Endothelial cell (in vitro differentiated cells): Measurements from ENCODE around the gene MAML1. TPM values are rescaled to one million over a fixed set of nuclear protein-coding genes. Genes with fewer than 3 reads are reported as not detected.

Experiments
- DNase-seq: peaks from one replicate; pipeline ENCODE4 v3.0.0; 2021; ENCODE audit warnings: low spot score
- H3K27ac Mint-ChIP-seq: one replicate; pipeline ENCODE4 v1.8.0; 2021; ENCODE audit warnings: mixed read lengths, inconsistent platforms; ENCODE audit not compliant: unreplicated experiment
- H3K27me3 Mint-ChIP-seq: one replicate; pipeline ENCODE4 v1.8.0; 2021; ENCODE audit warnings: mild to moderate bottlenecking, moderate library complexity, mixed read lengths, inconsistent platforms; ENCODE audit not compliant: unreplicated experiment
- H3K36me3 Mint-ChIP-seq: one replicate; pipeline ENCODE4 v1.8.0; 2021; ENCODE audit warnings: mild to moderate bottlenecking, low read depth, mixed read lengths, inconsistent platforms; ENCODE audit not compliant: unreplicated experiment
- H3K4me1 Mint-ChIP-seq: one replicate; pipeline ENCODE4 v1.8.0; 2021; ENCODE audit warnings: mild to moderate bottlenecking, mixed read lengths, inconsistent platforms; ENCODE audit not compliant: unreplicated experiment
- H3K4me3 Mint-ChIP-seq: one replicate; pipeline ENCODE4 v1.8.0; 2021; ENCODE audit warnings: mild to moderate bottlenecking, mixed read lengths, inconsistent platforms; ENCODE audit not compliant: unreplicated experiment
- H3K9me3 Mint-ChIP-seq: one replicate; pipeline ENCODE4 v1.8.0; 2021; ENCODE audit warnings: mixed read lengths, inconsistent platforms; ENCODE audit not compliant: unreplicated experiment
- CTCF ChIP-seq: fragments of 200-600 bp; sonication (generic); IDR thresholded peaks from one replicate; pipeline ENCODE4 v1.5.0; 2021; ENCODE audit warnings: antibody characterized with exemption; ENCODE audit not compliant: unreplicated experiment
- total RNA-seq: library from RNA; stranded (reverse); fragmentation: NEBNext Ultra II Directional; extraction: Animal tissue kit (Norgen Biotek cat#: 25700); gene quantifications from one replicate; pipeline ENCODE4 v1.2.1, GENCODE V29; 2021; ENCODE audit not compliant: unreplicated experiment

Gene MAML1
- total RNA-seq, 1 donor from 2014 or later: 30.0 TPM

GRCh38 chr5:179803651-179804554, 71.3 kb downstream of the MAML1 start:
- no peak for TF ChIP-seq CTCF
- Mint-ChIP-seq H3K4me1 (peaks cover 10% of the 10 kb centered on the region), H3K36me3 (peaks cover 22% of the 10 kb centered on the region), H3K27ac (no peak overlapping the region), H3K9me3 (no peaks in the 10 kb centered on the region), H3K27me3 (peaks cover 17% of the 10 kb centered on the region), H3K4me3 (peak overlapping the region; percentile 88)
- no peak for DNase-seq

GRCh38 chr5:179804555-179804947, 71.9 kb downstream of the MAML1 start:
- Mint-ChIP-seq H3K36me3 (peaks cover 15% of the 10 kb centered on the region), H3K27ac (no peak overlapping the region), H3K9me3 (no peaks in the 10 kb centered on the region), H3K4me1 (peaks cover 8% of the 10 kb centered on the region), H3K4me3 (peak overlapping the region; percentile 88), H3K27me3 (peaks cover 13% of the 10 kb centered on the region)
- no peak for TF ChIP-seq CTCF
- no peak for DNase-seq

- no peak overlapping the region for H3K27ac Mint-ChIP-seq
- no peaks in the 10 kb centered on the region for H3K9me3 Mint-ChIP-seq
- no peak for TF ChIP-seq CTCF
- H3K27me3 Mint-ChIP-seq: peaks cover 13% of the 10 kb centered on the region
- peak overlapping the region; percentile 88 for H3K4me3 Mint-ChIP-seq
- peaks cover 11% of the 10 kb centered on the region for H3K36me3 Mint-ChIP-seq
- H3K4me1 Mint-ChIP-seq: peaks cover 8% of the 10 kb centered on the region
- no peak for DNase-seq
These were observed 72.5 kb downstream of the MAML1 start for GRCh38 chr5:179805070-179805528.

- peak; percentile 40 for DNase-seq
- no peaks in the 10 kb centered on the region for H3K9me3 Mint-ChIP-seq
- H3K36me3 Mint-ChIP-seq: peaks cover 11% of the 10 kb centered on the region
- H3K27ac Mint-ChIP-seq: no peak overlapping the region
- H3K4me1 Mint-ChIP-seq: peaks cover 8% of the 10 kb centered on the region
- TF ChIP-seq CTCF: no peak
- H3K27me3 Mint-ChIP-seq: peaks cover 13% of the 10 kb centered on the region
- peak overlapping the region; percentile 88 for H3K4me3 Mint-ChIP-seq
These were observed 73.1 kb downstream of the MAML1 start for GRCh38 chr5:179805529-179806249.
